ENCODE data around the gene TUBB. TPM values are rescaled to one million over a fixed set of nuclear protein-coding genes. Genes with fewer than 3 reads are reported as not detected.

Gene TUBB
- total and polyA plus RNA-seq, 2 of the 4 experiments (the other 2 are of a cell fraction), result 1,401 to 2,004 TPM

- intact Hi-C loops (cut with micrococcal nuclease) (no loop called here), in situ Hi-C loops (cut with MboI; ENCODE audit: low sequenced_read_pairs) (no loop called here), dilution Hi-C loops (cut with HindIII; ENCODE audit: low sequenced_read_pairs, unreplicated experiment) (no loop called here)
- no peak overlapping the region for H3K4ac ChIP-seq (ENCODE audit: low read depth, low read length)
- ATAC-seq (ENCODE audit: low read depth), result no peak
- no peak overlapping the region for H3K14ac ChIP-seq (replicated peaks; ENCODE audit: low read depth, low read length)
- no peak overlapping the region for H4K8ac ChIP-seq (ENCODE audit: low read depth in 2 of 2, low read length in 2 of 2)
- no peak overlapping the region for H3K27ac ChIP-seq (ENCODE audit: insufficient read depth, low read length)
- H3K36me3 ChIP-seq (ENCODE audit: control insufficient read depth, insufficient read depth, low read length), result peaks cover 35% of the 10 kb centered on the region
- H3K4me2 ChIP-seq (ENCODE audit: low read depth, low read length), result no peak overlapping the region
- H3K79me1 ChIP-seq (ENCODE audit: low read depth in 1 of 2, low read length in 2 of 2), result no peaks in the 10 kb centered on the region
- no peak overlapping the region for H2BK15ac ChIP-seq (ENCODE audit: low read depth, low read length)
- H2BK20ac ChIP-seq (ENCODE audit: low read depth, low read length), result no peak overlapping the region
- H3K18ac ChIP-seq (ENCODE audit: low read depth, low read length), result no peak overlapping the region
- ChIA-PET POLR2A (ENCODE audit: unreplicated experiment) (interaction anchor here (0.5 kb wide), 1 partner anchor 24 kb away, joined by 3 read pairs; no protein-coding TSS in a partner anchor), CTCF (no interaction called here)
- H3K9me1 ChIP-seq (ENCODE audit: insufficient read depth, low read length), result no peaks in the 10 kb centered on the region; the same call in 1 of the 2 replicates
- H3K9ac ChIP-seq (ENCODE audit: low read depth, low read length), result no peak overlapping the region
- DNase-seq, result no peak
- H3K4me1 ChIP-seq (ENCODE audit: control insufficient read depth, insufficient read depth, low read length), result no peaks in the 10 kb centered on the region
- no peak overlapping the region for H2AK5ac ChIP-seq (ENCODE audit: low read depth, low read length)
- H3K23ac ChIP-seq (ENCODE audit: low read depth, low read length), result no peak overlapping the region
- no peak overlapping the region for H2AK9ac ChIP-seq (replicated peaks; ENCODE audit: low read depth, low read length, poor library complexity)
- no peaks in the 10 kb centered on the region for H3K9me3 ChIP-seq (ENCODE audit: control insufficient read depth, insufficient read depth, low read length)
- no peak for TF ChIP-seq SMC3 (IDR thresholded peaks at IDR 0.05; ENCODE audit: low read depth, low read length)
- TF ChIP-seq CTCF (conservative IDR thresholded peaks at IDR 0.05; ENCODE audit: low read depth, low read length), result no peak
- TF ChIP-seq POLR2A (IDR thresholded peaks at IDR 0.05; ENCODE audit: low read depth, low read length), result no peak
- no peak for TF ChIP-seq BHLHE40 (IDR thresholded peaks at IDR 0.05; ENCODE audit: low read depth, low read length)
- no peak for TF ChIP-seq FOS (IDR thresholded peaks at IDR 0.05; ENCODE audit: low read depth, low read length)
- no peak for TF ChIP-seq NFE2L2 (IDR thresholded peaks at IDR 0.05; ENCODE audit: low read depth, low read length)
- TF ChIP-seq MAZ (IDR thresholded peaks at IDR 0.05; ENCODE audit: borderline replicate concordance, low read depth, low read length), result no peak
- TF ChIP-seq RFX5 (IDR thresholded peaks at IDR 0.05; ENCODE audit: low read depth, low read length), result no peak
- WGBS, 2 experiments (ENCODE audit: extremely low coverage in 2 of 2, insufficient read length in 1 of 2), result 100% methylated on average over 3 of the region's 4 CpGs; no CpG with 5 or more reads in 1 of the 2 experiments
- no peak overlapping the region for H2BK5ac ChIP-seq (ENCODE audit: low read depth, low read length, poor library complexity, severe bottlenecking)
- no peak overlapping the region for H2AFZ ChIP-seq (replicated peaks; ENCODE audit: low read length, poor library complexity)
- no peak overlapping the region for H3K56ac ChIP-seq (ENCODE audit: extremely low read depth, insufficient read depth, low read length)
- H4K5ac ChIP-seq (ENCODE audit: low read depth, low read length), result no peak overlapping the region
- H3K4me3 ChIP-seq (ENCODE audit: insufficient read depth, low read depth, low read length), result no peak overlapping the region
- H4K20me1 ChIP-seq (ENCODE audit: insufficient read depth, low read length), result no peaks in the 10 kb centered on the region
- H2BK120ac ChIP-seq (ENCODE audit: low read depth, low read length), result no peak overlapping the region
- BruUV-seq (replicated peaks), result no TSS peak
- H3K27me3 ChIP-seq (ENCODE audit: control insufficient read depth, insufficient read depth, low read length), result no peaks in the 10 kb centered on the region
- no peak overlapping the region for H4K91ac ChIP-seq (ENCODE audit: insufficient read depth, low read depth, low read length)
These were observed 16.3 kb upstream of the TUBB start for GRCh38 chr6:30703821-30704220.
